ENCODE results near the gene UGT2A3.

DNA sequence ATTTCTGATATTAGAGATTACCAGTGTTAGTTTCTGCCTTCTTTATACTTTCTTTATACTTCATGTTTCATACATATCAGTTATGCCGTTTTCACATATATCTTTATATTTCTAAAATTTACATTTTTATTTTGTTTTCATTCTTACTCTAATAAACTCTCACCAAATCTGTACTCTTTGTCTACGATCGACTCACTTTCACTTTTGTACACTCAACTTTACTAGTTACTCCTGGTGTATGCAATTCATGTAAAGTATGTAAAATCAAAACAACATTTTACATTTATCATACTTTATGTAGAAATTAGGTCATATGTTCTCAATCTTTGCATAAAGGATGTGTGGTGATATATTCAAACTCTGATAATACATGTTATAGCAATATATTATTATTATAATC lies 59.9 kb downstream of the UGT2A3 start:
- no peak for TF ChIP-seq CTCF (IDR thresholded peaks at IDR 0.05)
- no peak for TF ChIP-seq ZFX (IDR thresholded peaks at IDR 0.05; ENCODE audit: borderline replicate concordance)
